ENCODE data around the gene PPP2R5D. TPM values are rescaled to one million over a fixed set of nuclear protein-coding genes. Genes with fewer than 3 reads are reported as not detected.

The PPP2R5D gene
- total and polyA plus RNA-seq, 9 of the 15 experiments (the other 6 are each of a cell fraction or from before 2014, with no cell fraction given), result 1.3 to 96.1 (median 38.4) TPM

DNA sequence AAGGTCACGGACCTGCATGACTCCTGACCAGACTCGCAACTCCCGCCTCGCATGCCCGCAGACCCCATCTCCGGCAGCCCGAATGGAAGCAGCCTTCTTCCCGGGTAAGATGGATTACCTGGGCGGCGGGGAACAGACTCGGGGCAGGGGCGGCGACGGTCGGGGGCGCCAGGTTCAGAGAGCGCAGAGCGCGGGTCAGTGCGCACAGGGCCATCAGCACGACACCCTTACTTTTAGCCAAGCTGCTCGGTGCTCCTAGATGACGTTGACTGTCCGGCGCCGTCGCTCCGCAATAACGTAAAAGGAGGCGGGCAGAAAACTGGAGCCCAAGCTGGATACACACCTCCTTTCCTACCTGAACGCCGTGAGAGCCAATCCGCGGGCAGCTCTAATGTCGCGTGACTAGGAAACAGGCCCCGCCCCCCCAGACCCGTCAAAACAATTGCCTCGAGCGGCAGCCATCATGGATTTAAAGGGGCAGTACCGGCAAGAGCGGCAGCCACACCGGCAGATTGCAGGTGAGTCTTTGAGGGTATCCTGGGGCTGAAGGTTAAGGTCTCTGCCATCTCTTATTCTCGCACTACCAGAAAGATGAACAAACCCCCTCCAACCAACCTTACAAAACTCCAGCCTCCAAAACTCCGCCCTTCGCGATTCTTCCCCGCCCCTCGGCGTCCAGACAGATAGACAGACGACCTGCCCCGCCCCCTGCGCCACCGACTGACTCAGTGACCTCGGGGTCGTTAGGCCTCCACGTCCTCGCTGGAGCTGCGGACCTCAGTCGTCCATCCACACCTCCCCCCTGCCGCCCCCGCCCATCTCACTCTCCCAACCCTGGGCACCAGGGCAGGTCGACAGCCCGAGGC, 75.0 kb downstream of the PPP2R5D start, which contains the start of the genes KLC4 and MRPL2 (continued):
- TF ChIP-seq, protein P1, sequence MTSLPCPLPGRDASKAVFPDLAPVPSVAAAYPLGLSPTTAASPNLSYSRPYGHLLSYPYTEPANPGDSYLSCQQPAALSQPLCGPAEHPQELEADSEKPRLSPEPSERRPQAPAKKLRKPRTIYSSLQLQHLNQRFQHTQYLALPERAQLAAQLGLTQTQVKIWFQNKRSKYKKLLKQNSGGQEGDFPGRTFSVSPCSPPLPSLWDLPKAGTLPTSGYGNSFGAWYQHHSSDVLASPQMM (CRISPR knock-in tag; IDR thresholded peaks at IDR 0.05), result no peak
- TF ChIP-seq ZNF507 (tag; conservative IDR thresholded peaks at IDR 0.05) (no peak), NR2C1 (IDR thresholded peaks at IDR 0.05) (peak; percentile 70; the same call in 1 of the 2 replicates), NR2C1 (tag; IDR thresholded peaks at IDR 0.05) (peak; percentile 76), U2AF2 (optimal IDR thresholded peaks at IDR 0.05; ENCODE audit: low read depth, low read length) (no peak), MTA2 (IDR thresholded peaks at IDR 0.05; ENCODE audit: low read depth) (no peak), HDAC3 (IDR thresholded peaks at IDR 0.05; ENCODE audit: borderline replicate concordance, partially characterized antibody) (no peak), ETS2 (tag; IDR thresholded peaks at IDR 0.05; ENCODE audit: borderline replicate concordance, poor library complexity, severe bottlenecking) (no peak), ELF4 (CRISPR knock-in tag; IDR thresholded peaks at IDR 0.05) (no peak), RHOXF2B (CRISPR knock-in tag; conservative IDR thresholded peaks at IDR 0.05) (no peak), HDAC1 (IDR thresholded peaks at IDR 0.05) (peak in 1 of 2 experiments; percentile 96; a peak in 2 of 4 replicates), ZBTB1 (CRISPR knock-in tag; IDR thresholded peaks at IDR 0.05; ENCODE audit: borderline replicate concordance, low read depth) (no peak; the same call in 1 of the 2 replicates), ZBTB7A (IDR thresholded peaks at IDR 0.05; ENCODE audit: borderline replicate concordance, control insufficient read depth, low read depth, low read length) (peak; percentile 90; the same call in 1 of the 2 replicates)
- TF ChIP-seq, protein P2, sequence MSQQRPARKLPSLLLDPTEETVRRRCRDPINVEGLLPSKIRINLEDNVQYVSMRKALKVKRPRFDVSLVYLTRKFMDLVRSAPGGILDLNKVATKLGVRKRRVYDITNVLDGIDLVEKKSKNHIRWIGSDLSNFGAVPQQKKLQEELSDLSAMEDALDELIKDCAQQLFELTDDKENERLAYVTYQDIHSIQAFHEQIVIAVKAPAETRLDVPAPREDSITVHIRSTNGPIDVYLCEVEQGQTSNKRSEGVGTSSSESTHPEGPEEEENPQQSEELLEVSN (IDR thresholded peaks at IDR 0.05; ENCODE audit: borderline replicate concordance in 1 of 2, extremely low read depth in 1 of 2, insufficient read depth in 1 of 2, insufficient read length in 1 of 2, low read depth in 1 of 2, low read length in 1 of 2, poor library complexity in 1 of 2, severe bottlenecking in 1 of 2), result peak in 1 of 2 experiments; percentile 15
- TF ChIP-seq, protein P3, sequence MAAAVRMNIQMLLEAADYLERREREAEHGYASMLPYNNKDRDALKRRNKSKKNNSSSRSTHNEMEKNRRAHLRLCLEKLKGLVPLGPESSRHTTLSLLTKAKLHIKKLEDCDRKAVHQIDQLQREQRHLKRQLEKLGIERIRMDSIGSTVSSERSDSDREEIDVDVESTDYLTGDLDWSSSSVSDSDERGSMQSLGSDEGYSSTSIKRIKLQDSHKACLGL (CRISPR knock-in tag; IDR thresholded peaks at IDR 0.05; ENCODE audit: borderline replicate concordance, poor library complexity, severe bottlenecking), result no peak
- TF ChIP-seq, protein P4, sequence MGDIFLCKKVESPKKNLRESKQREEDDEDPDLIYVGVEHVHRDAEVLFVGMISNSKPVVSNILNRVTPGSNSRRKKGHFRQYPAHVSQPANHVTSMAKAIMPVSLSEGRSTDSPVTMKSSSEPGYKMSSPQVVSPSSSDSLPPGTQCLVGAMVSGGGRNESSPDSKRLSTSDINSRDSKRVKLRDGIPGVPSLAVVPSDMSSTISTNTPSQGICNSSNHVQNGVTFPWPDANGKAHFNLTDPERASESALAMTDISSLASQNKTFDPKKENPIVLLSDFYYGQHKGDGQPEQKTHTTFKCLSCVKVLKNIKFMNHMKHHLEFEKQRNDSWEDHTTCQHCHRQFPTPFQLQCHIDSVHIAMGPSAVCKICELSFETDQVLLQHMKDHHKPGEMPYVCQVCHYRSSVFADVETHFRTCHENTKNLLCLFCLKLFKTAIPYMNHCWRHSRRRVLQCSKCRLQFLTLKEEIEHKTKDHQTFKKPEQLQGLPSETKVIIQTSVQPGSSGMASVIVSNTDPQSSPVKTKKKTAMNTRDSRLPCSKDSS (IDR thresholded peaks at IDR 0.05; ENCODE audit: low read depth, partially characterized antibody), result no peak
- TF ChIP-seq, protein P5, sequence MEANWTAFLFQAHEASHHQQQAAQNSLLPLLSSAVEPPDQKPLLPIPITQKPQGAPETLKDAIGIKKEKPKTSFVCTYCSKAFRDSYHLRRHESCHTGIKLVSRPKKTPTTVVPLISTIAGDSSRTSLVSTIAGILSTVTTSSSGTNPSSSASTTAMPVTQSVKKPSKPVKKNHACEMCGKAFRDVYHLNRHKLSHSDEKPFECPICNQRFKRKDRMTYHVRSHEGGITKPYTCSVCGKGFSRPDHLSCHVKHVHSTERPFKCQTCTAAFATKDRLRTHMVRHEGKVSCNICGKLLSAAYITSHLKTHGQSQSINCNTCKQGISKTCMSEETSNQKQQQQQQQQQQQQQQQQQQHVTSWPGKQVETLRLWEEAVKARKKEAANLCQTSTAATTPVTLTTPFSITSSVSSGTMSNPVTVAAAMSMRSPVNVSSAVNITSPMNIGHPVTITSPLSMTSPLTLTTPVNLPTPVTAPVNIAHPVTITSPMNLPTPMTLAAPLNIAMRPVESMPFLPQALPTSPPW (CRISPR knock-in tag; IDR thresholded peaks at IDR 0.05), result peak; percentile 64; the same call in 1 of the 2 replicates
- TF ChIP-seq, protein P6, sequence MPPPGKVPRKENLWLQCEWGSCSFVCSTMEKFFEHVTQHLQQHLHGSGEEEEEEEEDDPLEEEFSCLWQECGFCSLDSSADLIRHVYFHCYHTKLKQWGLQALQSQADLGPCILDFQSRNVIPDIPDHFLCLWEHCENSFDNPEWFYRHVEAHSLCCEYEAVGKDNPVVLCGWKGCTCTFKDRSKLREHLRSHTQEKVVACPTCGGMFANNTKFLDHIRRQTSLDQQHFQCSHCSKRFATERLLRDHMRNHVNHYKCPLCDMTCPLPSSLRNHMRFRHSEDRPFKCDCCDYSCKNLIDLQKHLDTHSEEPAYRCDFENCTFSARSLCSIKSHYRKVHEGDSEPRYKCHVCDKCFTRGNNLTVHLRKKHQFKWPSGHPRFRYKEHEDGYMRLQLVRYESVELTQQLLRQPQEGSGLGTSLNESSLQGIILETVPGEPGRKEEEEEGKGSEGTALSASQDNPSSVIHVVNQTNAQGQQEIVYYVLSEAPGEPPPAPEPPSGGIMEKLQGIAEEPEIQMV (tag; conservative IDR thresholded peaks at IDR 0.05; ENCODE audit: low read depth), result no peak

Measured in K562 (cell line).